Sigmoid colon (tissue), 4 donors: ENCODE results near the gene CMSS1.

Source experiments
- EP300 ChIP-seq, 4 donors: sonication (generic); formaldehyde crosslinking; IDR thresholded peaks; one replicate each; pipeline ENCODE4 v1.6.1; 2017; ENCODE audit warnings: antibody characterized with exemption in 4 of 4
- POLR2A ChIP-seq, 2 donors: fragments of 450-650 bp; IDR thresholded peaks; one replicate each; pipeline ENCODE4 v1.6.1; 2016; ENCODE audit warnings: antibody characterized with exemption in 2 of 2, mild to moderate bottlenecking in 2 of 2, moderate library complexity in 2 of 2
- POLR2AphosphoS5 ChIP-seq, 4 donors: sonication (generic); formaldehyde crosslinking; IDR thresholded peaks; one replicate each; pipeline ENCODE4 v1.6.1; 2017; ENCODE audit warnings: antibody characterized with exemption in 4 of 4
- TF ChIP-seq, protein P1 (sequence below), 4 experiments: fragments of 450-650 bp in 3 of 4; fragments of 200-600 bp in 1 of 4; IDR thresholded peaks; one replicate each; pipeline ENCODE4 v1.5.1; 2016 to 2019; ENCODE audit warnings: antibody characterized with exemption in 4 of 4, mild to moderate bottlenecking in 3 of 4, moderate library complexity in 2 of 4

DNA sequence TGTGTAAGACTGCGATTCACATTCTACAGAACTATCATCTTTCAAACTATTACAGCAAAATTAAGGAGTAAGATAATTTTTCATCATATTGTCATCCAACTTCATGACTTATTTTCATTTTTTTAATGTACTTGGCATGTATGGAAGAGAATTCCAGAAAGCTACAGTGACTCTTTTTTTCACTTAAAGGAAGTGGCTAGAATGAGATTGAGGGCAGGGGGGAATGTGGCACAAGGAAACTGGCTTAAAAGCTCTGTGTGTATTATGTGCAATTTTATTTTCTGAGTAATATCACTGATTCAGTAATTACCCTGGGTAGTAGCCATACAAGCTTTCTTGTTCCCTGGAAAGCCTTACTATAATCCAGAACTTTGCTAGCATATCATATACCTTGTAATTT, 202.1 kb downstream of the CMSS1 start:
- TF ChIP-seq POLR2A (IDR thresholded peaks at IDR 0.05), result no peak
- TF ChIP-seq, protein P1, sequence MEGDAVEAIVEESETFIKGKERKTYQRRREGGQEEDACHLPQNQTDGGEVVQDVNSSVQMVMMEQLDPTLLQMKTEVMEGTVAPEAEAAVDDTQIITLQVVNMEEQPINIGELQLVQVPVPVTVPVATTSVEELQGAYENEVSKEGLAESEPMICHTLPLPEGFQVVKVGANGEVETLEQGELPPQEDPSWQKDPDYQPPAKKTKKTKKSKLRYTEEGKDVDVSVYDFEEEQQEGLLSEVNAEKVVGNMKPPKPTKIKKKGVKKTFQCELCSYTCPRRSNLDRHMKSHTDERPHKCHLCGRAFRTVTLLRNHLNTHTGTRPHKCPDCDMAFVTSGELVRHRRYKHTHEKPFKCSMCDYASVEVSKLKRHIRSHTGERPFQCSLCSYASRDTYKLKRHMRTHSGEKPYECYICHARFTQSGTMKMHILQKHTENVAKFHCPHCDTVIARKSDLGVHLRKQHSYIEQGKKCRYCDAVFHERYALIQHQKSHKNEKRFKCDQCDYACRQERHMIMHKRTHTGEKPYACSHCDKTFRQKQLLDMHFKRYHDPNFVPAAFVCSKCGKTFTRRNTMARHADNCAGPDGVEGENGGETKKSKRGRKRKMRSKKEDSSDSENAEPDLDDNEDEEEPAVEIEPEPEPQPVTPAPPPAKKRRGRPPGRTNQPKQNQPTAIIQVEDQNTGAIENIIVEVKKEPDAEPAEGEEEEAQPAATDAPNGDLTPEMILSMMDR (IDR thresholded peaks at IDR 0.05), result no peak
- TF ChIP-seq POLR2AphosphoS5 (IDR thresholded peaks at IDR 0.05), result no peak
- no peak for TF ChIP-seq EP300 (IDR thresholded peaks at IDR 0.05)
